ENCODE results near the gene PCDHA4. TPM values are rescaled to one million over a fixed set of nuclear protein-coding genes. Genes with fewer than 3 reads are reported as not detected.
"Not testable (repeated sequence)": the region's sequence is repeated elsewhere in the genome, so short reads cannot be mapped to it uniquely, and the experiment has no call there.

PCDHA4 gene
- polyA plus RNA-seq, 1 of the 3 experiments (the other 2 are of a cell fraction), result 1.2 TPM

GRCh38 chr5:140827704-140828361, 21.0 kb downstream of the PCDHA4 start, which contains the start of gene PCDHA6:
Gene PCDHA6 (plus strand): TSS chr5:140827960. CDS start chr5:140828092, 132 bp downstream.
- Histone ChIP-seq H3K4me1 (ENCODE audit: control insufficient read depth in 1 of 2, insufficient read depth in 2 of 2, low read depth in 1 of 2, low read length in 1 of 2) (no peaks in the 10 kb centered on the region), H3K4me3 (ENCODE audit: low read depth in 2 of 2, low read length in 1 of 2) (no peak within 1 kb of the TSS), H3K9ac (no peak within 1 kb of the TSS), H3K79me2 (ENCODE audit: insufficient read depth) (no peaks in the 10 kb centered on the region), H3F3A (replicated peaks; ENCODE audit: insufficient read depth) (no peaks in the 10 kb centered on the region), H3K9me3 (no peaks in the 10 kb centered on the region), H4K20me1 (ENCODE audit: insufficient read depth) (no peaks in the 10 kb centered on the region), H2AFZ (ENCODE audit: low read depth) (no peak within 1 kb of the TSS), H3K9me2 (no peaks in the 10 kb centered on the region), H3K27me3 (ENCODE audit: insufficient read depth) (no peaks in the 10 kb centered on the region), H3K27ac (ENCODE audit: low read depth in 2 of 2, low read length in 1 of 2) (no peak within 1 kb of the TSS), H3K36me3 (replicated peaks in 1 of 2; ENCODE audit: control insufficient read depth in 1 of 2, insufficient read depth in 2 of 2, low read length in 1 of 2) (no peaks in the 10 kb centered on the region), H3K4me2 (no peak within 1 kb of the TSS)
- 75% methylated on average over 23 of the region's 27 CpGs for WGBS (ENCODE audit: low lambda C conversion rate)
- TF ChIP-seq PBX3 (IDR thresholded peaks at IDR 0.05), result no peak
- no peak for TF ChIP-seq SIN3A (IDR thresholded peaks at IDR 0.05; ENCODE audit: borderline replicate concordance, low read depth, low read length)
- TF ChIP-seq GATA2 (CRISPR knock-in tag; IDR thresholded peaks at IDR 0.05), result no peak
- no peak for TF ChIP-seq CHD2 (IDR thresholded peaks at IDR 0.05; ENCODE audit: low read length, partially characterized antibody)
- TF ChIP-seq REST (IDR thresholded peaks at IDR 0.05; ENCODE audit: low read depth, low read length), result no peak
- TF ChIP-seq NRF1 (IDR thresholded peaks at IDR 0.05; ENCODE audit: low read depth, low read length), result no peak
- no peak for TF ChIP-seq YY1 (IDR thresholded peaks at IDR 0.05; ENCODE audit: low read depth)
- TF ChIP-seq FOSL2 (IDR thresholded peaks at IDR 0.05; ENCODE audit: borderline replicate concordance, low read depth), result no peak
- ChIA-PET POLR2A (no interaction called here), CTCF (interaction anchor here (0.6 to 1.8 kb wide), 4 partner anchors 14 to 215 kb away, joined by 3 to 8 read pairs (median 3); partner anchors contain the start of genes PCDHA4 and PCDHA8)
- DNase-seq, result no peak

DNA sequence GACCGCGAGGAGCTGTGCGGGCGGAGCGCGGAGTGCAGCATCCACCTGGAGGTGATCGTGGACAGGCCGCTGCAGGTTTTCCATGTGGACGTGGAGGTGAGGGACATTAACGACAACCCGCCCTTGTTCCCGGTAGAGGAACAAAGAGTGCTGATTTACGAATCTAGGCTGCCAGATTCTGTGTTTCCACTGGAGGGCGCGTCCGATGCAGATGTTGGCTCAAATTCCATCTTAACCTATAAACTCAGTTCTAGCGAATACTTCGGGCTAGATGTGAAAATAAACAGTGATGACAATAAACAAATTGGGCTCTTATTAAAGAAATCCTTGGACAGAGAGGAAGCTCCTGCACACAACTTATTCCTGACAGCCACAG, 21.5 kb downstream of the PCDHA4 start:
- Histone ChIP-seq H2AFZ (ENCODE audit: low read depth) (no peak overlapping the region), H3K9me3 (no peaks in the 10 kb centered on the region), H3K9ac (no peak overlapping the region), H3K4me3 (ENCODE audit: low read depth in 2 of 2, low read length in 1 of 2) (no peak overlapping the region), H3K9me2 (no peaks in the 10 kb centered on the region), H4K20me1 (ENCODE audit: insufficient read depth) (no peaks in the 10 kb centered on the region), H3K36me3 (replicated peaks in 1 of 2; ENCODE audit: control insufficient read depth in 1 of 2, insufficient read depth in 2 of 2, low read length in 1 of 2) (no peaks in the 10 kb centered on the region), H3K79me2 (ENCODE audit: insufficient read depth) (no peaks in the 10 kb centered on the region), H3K27ac (ENCODE audit: low read depth in 2 of 2, low read length in 1 of 2) (no peak overlapping the region), H3F3A (replicated peaks; ENCODE audit: insufficient read depth) (no peaks in the 10 kb centered on the region), H3K4me2 (no peak overlapping the region), H3K4me1 (ENCODE audit: control insufficient read depth in 1 of 2, insufficient read depth in 2 of 2, low read depth in 1 of 2, low read length in 1 of 2) (no peaks in the 10 kb centered on the region), H3K27me3 (ENCODE audit: insufficient read depth) (no peaks in the 10 kb centered on the region)
- TF ChIP-seq USF1 (IDR thresholded peaks at IDR 0.05; ENCODE audit: borderline replicate concordance, low read depth) (no peak), TEAD4 (IDR thresholded peaks at IDR 0.05; ENCODE audit: borderline replicate concordance, insufficient read depth) (no peak), EZH2phosphoT487 (IDR thresholded peaks at IDR 0.05; ENCODE audit: borderline replicate concordance, low read depth) (no peak), USF2 (IDR thresholded peaks at IDR 0.05; ENCODE audit: borderline replicate concordance, low read depth, low read length) (no peak)
- ChIA-PET CTCF (interaction anchor here (1.8 kb wide), 1 partner anchor 212 kb away, joined by 8 read pairs; no protein-coding TSS in a partner anchor), POLR2A (no interaction called here)
- WGBS (ENCODE audit: low lambda C conversion rate), result 83% methylated on average over 18 of the region's 18 CpGs
- no peak for DNase-seq

DNA sequence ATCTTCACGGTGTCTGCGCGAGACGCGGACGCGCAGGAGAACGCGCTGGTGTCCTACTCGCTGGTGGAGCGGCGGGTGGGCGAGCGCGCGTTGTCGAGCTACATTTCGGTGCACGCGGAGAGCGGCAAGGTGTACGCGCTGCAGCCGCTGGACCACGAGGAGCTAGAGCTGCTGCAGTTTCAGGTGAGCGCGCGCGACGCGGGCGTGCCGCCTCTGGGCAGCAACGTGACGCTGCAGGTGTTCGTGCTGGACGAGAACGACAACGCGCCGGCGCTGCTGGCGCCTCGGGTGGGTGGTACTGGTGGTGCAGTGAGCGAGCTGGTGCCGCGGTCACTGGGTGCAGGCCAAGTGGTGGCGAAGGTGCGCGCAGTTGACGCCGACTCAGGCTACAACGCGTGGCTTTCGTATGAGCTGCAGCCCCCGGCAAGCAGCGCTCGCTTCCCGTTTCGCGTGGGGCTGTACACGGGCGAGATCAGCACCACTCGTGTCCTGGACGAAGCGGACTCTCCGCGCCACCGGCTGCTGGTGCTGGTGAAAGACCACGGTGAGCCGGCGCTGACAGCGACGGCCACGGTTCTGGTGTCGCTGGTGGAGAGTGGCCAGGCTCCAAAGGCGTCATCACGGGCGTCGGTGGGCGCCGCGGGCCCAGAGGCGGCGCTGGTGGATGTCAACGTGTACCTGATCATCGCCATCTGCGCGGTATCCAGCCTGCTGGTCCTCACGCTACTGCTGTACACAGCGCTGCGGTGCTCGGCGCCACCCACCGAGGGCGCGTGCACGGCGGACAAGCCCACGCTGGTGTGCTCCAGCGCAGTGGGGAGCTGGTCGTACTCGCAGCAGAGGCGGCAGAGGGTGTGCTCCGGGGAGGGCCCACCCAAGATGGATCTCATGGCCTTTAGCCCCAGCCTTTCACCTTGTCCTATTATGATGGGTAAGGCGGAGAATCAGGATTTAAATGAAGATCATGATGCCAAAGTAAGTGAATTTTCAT, 22.9 kb downstream of the PCDHA4 start:
- POLR2A ChIA-PET; H3K27ac ChIP-seq (ENCODE audit: low read depth in 2 of 2, low read length in 1 of 2): not testable (repeated sequence)
- CTCF ChIA-PET, result interaction anchor here (1.4 kb wide), 1 partner anchor 12 kb away, joined by 5 read pairs; no protein-coding TSS in a partner anchor

More for the DNA sequence above, 22.9 kb downstream of the PCDHA4 start:
- H3K9me2 ChIP-seq; H3K4me3 ChIP-seq (ENCODE audit: low read depth in 2 of 2, low read length in 1 of 2); H3K9me3 ChIP-seq; H3K79me2 ChIP-seq (ENCODE audit: insufficient read depth); H3K4me1 ChIP-seq (ENCODE audit: control insufficient read depth in 1 of 2, insufficient read depth in 2 of 2, low read depth in 1 of 2, low read length in 1 of 2); H4K20me1 ChIP-seq (ENCODE audit: insufficient read depth); H2AFZ ChIP-seq (ENCODE audit: low read depth); H3K27me3 ChIP-seq (ENCODE audit: insufficient read depth); H3K36me3 ChIP-seq (replicated peaks in 1 of 2; ENCODE audit: control insufficient read depth in 1 of 2, insufficient read depth in 2 of 2, low read length in 1 of 2); DNase-seq; H3K4me2 ChIP-seq; H3K9ac ChIP-seq; H3F3A ChIP-seq (replicated peaks; ENCODE audit: insufficient read depth): not testable (repeated sequence)
- WGBS (ENCODE audit: low lambda C conversion rate), result 89% methylated on average over 66 of the region's 106 CpGs

Measured in SK-N-SH (cell line).